Fibroblast of the conjunctiva (primary cell): Measurements from ENCODE around the gene TRABD2A.
"Not testable (repeated sequence)": the region's sequence is repeated elsewhere in the genome, so short reads cannot be mapped to it uniquely, and the experiment has no call there.

Source experiments
- DNase-seq: peaks from one replicate; pipeline ENCODE4 v3.0.0-alpha.2; 2010; ENCODE audit warnings: low read depth

Gene TRABD2A

DNA sequence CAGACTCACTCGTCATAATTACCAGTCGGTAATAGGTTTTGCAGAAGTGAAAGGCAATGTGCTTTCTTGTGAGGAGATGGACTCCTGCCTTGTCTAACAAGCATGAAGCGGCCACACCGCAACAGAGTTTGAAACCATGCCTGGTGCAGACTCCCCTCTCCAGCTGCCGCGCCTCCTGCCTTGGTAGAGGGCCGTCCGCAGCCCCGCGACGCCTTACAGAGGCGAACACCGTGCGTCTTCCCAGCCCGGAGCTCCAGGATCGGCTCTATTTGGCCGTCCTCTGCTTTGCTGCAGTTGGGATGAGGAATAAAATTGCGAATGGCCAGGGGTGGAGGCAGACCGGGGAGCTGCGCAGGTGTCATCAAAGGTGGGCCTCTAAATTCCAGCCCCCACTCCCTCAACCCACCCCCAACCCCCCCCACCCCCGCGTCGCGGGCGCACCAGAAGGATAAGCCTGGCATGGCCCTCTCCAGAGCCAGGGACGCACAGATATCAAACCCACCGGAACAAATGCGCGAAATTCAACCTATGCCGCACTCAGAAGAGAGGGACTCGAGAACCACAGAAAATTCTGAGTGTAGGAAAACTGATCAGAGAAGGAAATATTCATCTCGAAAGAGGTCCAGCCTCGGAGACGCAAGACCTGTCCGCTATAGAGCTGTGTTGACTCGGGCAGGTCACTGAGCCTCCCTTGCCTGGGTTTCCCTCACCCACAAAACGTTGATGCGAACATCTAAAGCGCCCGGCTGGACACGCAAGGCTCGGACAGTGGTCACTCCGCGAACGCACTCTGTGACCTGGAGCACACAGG, 1.1 kb downstream of the TRABD2A start:
- no peak for DNase-seq

GRCh38 chr2:84878896-84879583, 1.8 kb downstream of the TRABD2A start:
- no peak for DNase-seq

GRCh38 chr2:84878459-84878858, 2.4 kb downstream of the TRABD2A start:
- no peak for DNase-seq

GRCh38 chr2:84876369-84876768, 4.5 kb downstream of the TRABD2A start:
- no peak for DNase-seq

GRCh38 chr2:84875619-84876018, 5.3 kb downstream of the TRABD2A start:
- DNase-seq, result not testable (repeated sequence)

DNA sequence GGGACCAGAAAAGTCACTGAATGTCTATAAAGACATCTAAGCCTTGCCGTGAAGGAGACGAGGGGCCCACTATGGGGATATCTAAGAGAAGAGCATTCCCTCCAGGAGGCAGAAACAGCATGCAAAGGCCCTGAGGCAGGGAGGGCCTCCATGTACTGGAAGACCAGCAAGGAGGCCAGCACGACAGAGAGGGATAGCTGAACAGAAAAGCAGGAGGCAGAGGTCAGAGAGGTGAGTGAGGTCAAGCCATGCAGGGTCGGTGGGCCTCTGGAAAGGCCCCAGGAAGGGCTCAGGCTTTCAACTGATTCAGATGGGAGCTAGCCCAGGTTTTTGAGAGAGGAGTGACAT, 5.7 kb downstream of the TRABD2A start:
- DNase-seq, result no peak

DNA sequence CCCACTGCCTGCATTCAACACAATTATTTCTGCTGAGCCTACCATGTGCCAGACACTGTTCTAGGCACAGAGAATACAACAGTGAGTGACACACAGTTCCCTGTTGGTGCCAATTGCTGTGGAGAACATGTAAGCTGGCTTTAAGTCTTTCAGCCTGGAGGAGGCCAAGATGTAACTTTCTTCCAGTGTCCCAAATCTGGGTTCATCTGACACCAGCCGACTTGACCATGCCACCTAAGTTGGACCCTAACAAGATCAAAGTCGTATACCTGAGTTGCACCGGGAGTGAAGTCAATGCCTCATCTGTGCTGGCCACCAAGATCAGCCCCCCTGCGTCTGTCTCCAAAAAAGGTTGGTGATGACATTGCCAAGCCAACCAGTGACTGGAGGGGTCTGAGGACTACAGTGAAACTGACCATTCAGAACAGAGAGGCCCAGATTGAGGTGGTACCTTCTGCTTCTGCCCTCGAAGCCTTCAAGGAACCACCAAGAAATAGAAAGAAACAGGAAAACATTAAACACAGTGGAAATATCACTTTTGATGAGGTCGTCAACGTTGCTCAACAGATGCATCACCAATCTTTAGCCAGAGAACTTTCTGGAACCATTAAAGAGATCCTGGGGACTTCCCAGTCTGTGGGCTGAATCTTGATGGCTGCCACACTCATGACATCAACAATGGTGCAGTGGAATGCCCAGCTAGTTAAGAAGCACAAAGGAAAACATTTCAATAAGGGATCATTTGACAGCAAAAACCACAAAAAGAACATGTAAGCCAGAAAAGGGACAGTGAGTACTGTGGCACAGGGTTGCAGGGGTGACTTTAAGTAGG, 6.3 kb downstream of the TRABD2A start:
- no peak for DNase-seq

GRCh38 chr2:84873350-84873749, 7.5 kb downstream of the TRABD2A start:
- no peak for DNase-seq

DNA sequence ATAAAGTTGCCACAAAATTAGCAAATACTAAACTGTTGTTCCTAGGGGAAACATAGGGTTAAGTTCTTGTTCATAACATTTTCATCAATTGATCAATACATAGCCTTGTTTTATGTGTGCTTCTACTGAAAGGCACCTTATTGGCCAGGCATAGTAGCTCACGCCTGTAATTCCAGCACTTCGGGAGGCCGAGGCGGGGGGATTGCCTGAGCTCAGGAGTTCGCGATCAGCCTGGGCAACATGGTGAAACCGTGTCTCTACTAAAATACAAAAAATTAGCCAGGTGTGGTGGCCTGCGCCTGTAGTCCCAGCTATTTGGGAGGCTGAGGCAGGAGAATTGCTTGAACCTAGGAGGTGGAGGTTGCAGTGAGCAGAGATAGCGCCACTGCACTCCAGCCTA, 8.2 kb downstream of the TRABD2A start:
- DNase-seq, result not testable (repeated sequence)

DNA sequence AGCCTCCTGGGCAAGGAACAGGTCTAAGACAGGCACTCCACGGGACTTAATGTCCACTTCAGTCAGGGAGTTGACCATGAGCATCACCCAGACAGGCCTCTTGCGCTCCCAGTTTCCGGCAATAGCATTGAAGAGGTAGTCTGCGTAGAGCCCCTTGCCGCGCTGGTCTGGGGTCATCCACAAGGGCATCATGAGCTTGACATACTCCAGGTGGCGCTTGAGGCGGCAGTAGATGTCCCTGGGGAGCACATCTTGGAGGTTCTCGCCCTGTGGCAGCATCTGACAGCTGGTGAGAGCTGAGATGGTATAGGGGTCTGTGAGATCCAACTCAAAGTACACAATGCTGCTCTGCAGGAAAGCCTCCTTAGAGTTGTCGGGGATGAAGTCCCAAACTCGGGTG, 10.6 kb downstream of the TRABD2A start:
- no peak for DNase-seq

DNA sequence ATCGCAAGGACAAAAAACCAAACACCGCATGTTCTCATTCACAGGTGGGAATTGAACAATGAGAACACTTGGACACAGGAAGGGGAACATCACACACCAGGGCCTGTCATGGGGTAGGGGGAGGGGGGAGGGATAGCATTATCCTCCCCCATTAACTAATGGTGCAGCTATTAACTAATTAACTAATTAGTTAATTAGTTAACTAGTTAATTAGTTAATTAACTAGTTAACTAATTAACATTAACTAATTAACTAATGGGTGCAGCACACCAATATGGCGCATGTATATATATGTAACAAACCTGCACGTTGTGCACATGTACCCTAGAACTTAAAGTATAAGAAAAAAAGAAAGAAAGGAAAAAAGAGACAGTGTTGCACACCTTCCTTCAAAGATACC, 12.6 kb downstream of the TRABD2A start:
- DNase-seq, result not testable (repeated sequence)

GRCh38 chr2:84866122-84866521, 14.8 kb downstream of the TRABD2A start:
- peak; percentile 68 for DNase-seq

- peak; percentile 33 for DNase-seq
Observed at GRCh38 chr2:84865181-84865783, 15.6 kb downstream of the TRABD2A start.

GRCh38 chr2:84862006-84862405, 18.9 kb downstream of the TRABD2A start:
- no peak for DNase-seq

- no peak for DNase-seq
Observed at GRCh38 chr2:84861539-84861938, 19.3 kb downstream of the TRABD2A start.

DNA sequence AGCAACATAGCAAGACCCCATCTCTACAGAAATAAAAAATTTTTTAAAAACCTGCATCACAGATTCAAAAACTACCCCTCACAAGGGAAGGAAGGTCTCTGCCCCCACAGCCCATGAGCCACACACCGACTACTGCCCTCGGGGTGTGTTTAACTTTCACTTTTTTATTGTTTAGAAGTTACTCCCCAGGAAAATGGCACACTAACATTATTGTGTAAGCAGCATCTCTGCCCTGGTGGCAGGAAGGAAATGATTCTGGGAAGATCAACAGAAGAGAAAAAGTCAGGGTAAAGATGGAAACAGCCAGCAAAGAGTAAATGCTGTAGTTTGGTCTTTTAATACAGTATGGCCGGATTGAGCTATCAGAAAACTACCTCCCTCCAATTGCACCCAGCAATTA, 21.9 kb downstream of the TRABD2A start:
- no peak for DNase-seq

- DNase-seq, result no peak
Observed at GRCh38 chr2:84858123-84858522, 22.8 kb downstream of the TRABD2A start.

GRCh38 chr2:84857566-84857965, 23.3 kb downstream of the TRABD2A start:
- DNase-seq, result no peak

DNA sequence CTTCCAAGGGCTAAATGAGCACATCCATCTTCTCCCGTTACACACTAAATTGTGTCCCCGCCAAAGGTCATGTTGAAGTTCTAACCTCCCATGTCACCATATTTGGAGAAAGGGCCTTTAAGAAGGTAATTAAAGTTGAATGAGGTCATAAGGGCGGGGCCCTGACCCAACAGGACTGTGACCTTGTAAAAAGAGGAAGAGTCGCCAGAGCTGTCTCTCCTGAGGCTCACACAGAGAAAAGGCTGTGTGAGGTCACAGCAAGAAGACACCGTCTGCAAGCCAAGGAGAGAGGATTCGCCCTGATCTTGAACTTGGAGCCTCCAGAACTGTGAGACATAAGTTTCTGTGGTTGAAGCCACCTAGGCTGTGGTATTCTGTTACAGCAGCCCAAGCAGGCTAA, 24.1 kb downstream of the TRABD2A start:
- no peak for DNase-seq

DNA sequence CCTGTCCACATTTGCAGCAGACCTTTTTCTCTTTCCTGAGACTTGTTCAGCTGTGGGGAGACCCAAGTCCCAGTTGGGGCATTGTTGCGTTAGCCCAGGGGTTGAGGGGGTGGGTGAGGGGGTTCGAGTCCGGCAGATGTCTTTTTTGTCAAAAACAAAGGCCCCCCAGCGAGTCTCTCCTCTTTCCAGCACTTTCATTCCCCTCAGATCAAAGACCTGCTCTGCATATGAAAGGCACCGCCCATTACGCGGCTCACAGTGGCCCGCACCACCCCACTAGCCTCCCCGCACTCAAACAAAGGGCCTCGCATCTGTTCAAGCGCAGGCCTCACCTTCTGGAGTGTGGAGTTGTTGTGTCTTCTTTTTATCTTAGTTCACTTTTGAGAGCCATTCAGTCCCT, 25.2 kb downstream of the TRABD2A start:
- no peak for DNase-seq

DNA sequence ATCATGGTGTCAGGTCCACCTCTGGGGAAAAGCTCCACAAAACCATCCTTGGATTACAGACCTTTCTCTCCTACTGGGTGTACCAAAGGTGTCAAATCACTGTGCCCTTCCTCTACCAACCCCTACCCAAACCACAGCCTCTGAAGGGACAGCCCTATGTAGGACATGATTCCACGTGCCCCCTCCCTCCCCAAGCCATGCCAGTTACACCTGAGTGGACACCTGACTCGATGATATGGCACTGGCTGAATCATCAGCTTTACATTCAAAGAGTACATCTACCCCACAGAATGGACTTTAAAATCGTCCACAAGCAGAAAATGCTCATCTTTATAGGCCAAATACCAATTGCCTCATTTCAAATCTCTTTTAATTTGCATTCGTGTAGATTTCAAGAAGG, 26.0 kb downstream of the TRABD2A start:
- DNase-seq, result no peak

- no peak for DNase-seq
Observed at GRCh38 chr2:84851876-84852275, 29.0 kb downstream of the TRABD2A start.
